Hepatocyte (in vitro differentiated cells): ENCODE results near the gene MARCKSL1.

Experiments used
- EZH2 ChIP-seq: fragments of 200-600 bp; sonication (generic); IDR thresholded peaks from 2 replicates; pipeline ENCODE4 v1.6.1; 2016; ENCODE audit warnings: antibody characterized with exemption, mild to moderate bottlenecking, borderline replicate concordance
- EZH2phosphoT487 ChIP-seq: fragments of 200-600 bp; sonication (generic); IDR thresholded peaks from one replicate; pipeline ENCODE4 v1.6.1; 2018; ENCODE audit warnings: antibody characterized with exemption, mild to moderate bottlenecking, low read depth, moderate library complexity; ENCODE audit not compliant: unreplicated experiment, severe bottlenecking
- TF ChIP-seq, protein P1 (sequence below): fragments of 200-600 bp; sonication (generic); IDR thresholded peaks from 2 replicates; pipeline ENCODE4 v1.5.1; 2016; ENCODE audit warnings: antibody characterized with exemption, mild to moderate bottlenecking; ENCODE audit not compliant: poor library complexity

DNA sequence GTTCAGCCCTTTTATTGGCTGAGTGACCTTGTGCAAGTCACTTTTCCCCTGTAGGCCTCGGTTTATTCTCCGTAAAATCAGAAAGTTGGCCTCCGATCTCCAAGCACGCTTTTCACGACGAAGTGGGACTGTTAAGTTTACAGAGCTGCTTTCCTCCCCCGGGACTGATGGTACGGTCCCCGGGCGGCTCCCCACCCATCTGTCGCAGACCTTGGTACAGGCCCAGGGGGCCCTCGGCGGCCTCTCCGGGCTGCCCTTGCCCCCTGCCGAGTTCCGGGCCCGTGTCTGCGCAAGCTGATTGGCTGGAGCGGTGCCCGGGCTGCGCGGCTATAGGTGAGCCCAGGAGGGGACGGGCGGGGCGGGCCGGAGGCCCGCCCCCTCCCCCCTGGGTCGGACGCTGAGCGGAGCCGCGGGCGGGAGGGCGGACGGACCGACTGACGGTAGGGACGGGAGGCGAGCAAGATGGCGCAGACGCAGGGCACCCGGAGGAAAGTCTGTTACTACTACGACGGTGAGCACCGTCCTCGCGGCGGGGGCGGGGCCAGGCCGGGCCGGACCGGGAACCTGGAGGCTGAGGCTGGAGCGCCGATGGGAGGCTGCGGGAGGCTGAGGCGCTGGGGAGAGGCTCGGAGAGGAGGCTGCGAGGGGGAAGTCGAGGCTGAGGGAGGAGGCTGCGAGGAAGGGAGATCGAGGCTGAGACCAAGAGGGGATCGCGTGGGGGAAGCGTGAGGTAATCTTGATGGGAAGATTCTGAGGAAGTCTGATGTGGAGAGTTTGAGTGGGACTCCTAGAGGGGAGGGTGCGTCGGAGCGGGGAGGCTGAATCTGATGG lies 44.1 kb downstream of the MARCKSL1 start, which contains the start of gene HDAC1:
- TF ChIP-seq EZH2 = no peak
- TF ChIP-seq, protein P1, sequence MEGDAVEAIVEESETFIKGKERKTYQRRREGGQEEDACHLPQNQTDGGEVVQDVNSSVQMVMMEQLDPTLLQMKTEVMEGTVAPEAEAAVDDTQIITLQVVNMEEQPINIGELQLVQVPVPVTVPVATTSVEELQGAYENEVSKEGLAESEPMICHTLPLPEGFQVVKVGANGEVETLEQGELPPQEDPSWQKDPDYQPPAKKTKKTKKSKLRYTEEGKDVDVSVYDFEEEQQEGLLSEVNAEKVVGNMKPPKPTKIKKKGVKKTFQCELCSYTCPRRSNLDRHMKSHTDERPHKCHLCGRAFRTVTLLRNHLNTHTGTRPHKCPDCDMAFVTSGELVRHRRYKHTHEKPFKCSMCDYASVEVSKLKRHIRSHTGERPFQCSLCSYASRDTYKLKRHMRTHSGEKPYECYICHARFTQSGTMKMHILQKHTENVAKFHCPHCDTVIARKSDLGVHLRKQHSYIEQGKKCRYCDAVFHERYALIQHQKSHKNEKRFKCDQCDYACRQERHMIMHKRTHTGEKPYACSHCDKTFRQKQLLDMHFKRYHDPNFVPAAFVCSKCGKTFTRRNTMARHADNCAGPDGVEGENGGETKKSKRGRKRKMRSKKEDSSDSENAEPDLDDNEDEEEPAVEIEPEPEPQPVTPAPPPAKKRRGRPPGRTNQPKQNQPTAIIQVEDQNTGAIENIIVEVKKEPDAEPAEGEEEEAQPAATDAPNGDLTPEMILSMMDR = no peak
- no peak for TF ChIP-seq EZH2phosphoT487
